Choroid plexus epithelial cell (primary cell): Measurements from ENCODE around the gene GOLGA8S.
"Not testable (repeated sequence)": the region's sequence is repeated elsewhere in the genome, so short reads cannot be mapped to it uniquely, and the experiment has no call there.

Experiments
- DNase-seq: peaks from one replicate; pipeline ENCODE4 v3.0.0-alpha.2; 2010; ENCODE audit warnings: low read depth
- H3K4me3 ChIP-seq: 2 replicates; pipeline ENCODE4 v1.5.1; 2011; ENCODE audit warnings: low read depth, mild to moderate bottlenecking, control low read depth, low read length, moderate library complexity
- TF ChIP-seq, protein P1 (sequence below): conservative IDR thresholded peaks from 2 replicates; pipeline ENCODE4 v1.5.1; 2011; ENCODE audit warnings: low read depth, mild to moderate bottlenecking, control low read depth, inconsistent platforms, low read length, moderate library complexity

Gene GOLGA8S

DNA sequence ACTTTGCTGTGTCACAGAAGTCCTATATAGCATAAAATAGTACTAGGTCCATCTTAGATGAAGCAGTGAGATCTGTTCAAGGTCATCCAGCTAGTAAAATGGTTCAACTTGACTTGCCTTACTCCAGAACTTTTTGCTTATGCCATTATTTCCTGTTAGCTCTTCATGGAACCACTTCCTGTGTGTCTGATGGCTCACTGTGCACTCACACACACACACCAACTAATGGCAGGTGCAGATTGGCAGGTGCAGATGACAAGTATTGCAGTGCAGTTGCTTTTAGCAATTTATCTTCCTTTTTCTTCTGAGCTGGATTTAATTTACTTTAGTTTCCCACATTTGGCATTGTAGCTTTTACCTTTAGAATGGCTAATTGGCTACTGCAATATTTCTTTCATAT is 29.8 kb downstream of the GOLGA8S start:
- no peak overlapping the region for H3K4me3 ChIP-seq
- no peak for DNase-seq
- TF ChIP-seq, protein P1, sequence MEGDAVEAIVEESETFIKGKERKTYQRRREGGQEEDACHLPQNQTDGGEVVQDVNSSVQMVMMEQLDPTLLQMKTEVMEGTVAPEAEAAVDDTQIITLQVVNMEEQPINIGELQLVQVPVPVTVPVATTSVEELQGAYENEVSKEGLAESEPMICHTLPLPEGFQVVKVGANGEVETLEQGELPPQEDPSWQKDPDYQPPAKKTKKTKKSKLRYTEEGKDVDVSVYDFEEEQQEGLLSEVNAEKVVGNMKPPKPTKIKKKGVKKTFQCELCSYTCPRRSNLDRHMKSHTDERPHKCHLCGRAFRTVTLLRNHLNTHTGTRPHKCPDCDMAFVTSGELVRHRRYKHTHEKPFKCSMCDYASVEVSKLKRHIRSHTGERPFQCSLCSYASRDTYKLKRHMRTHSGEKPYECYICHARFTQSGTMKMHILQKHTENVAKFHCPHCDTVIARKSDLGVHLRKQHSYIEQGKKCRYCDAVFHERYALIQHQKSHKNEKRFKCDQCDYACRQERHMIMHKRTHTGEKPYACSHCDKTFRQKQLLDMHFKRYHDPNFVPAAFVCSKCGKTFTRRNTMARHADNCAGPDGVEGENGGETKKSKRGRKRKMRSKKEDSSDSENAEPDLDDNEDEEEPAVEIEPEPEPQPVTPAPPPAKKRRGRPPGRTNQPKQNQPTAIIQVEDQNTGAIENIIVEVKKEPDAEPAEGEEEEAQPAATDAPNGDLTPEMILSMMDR: no peak

DNA sequence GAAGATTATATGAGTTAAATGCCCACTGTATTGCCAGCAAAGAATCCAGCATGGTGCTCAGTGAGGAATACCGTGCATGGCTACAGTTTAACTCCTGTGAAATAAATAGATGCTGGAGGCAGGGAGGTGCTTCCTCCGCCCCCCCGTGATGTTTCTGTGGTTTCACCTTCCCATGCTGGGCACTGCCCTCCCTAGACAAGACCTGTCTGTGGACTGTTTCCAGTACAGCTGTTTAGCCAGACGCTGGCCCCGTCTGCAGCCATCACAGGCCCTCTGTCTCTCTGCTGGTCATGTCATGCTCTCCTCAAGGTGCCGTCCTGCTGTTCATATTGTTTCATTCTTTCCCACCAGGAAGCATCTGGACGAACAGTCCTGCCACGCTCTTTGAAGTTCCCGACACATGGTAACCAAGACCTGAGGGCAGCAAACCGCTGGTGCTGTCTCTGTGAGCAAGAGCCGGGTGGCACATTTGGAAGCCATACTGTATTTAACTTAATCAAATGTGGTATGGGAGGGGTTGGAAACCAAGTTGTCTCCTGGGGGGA is 31.4 kb downstream of the GOLGA8S start:
- H3K4me3 ChIP-seq: no peak overlapping the region
- no peak for DNase-seq
- TF ChIP-seq, protein P1: no peak

DNA sequence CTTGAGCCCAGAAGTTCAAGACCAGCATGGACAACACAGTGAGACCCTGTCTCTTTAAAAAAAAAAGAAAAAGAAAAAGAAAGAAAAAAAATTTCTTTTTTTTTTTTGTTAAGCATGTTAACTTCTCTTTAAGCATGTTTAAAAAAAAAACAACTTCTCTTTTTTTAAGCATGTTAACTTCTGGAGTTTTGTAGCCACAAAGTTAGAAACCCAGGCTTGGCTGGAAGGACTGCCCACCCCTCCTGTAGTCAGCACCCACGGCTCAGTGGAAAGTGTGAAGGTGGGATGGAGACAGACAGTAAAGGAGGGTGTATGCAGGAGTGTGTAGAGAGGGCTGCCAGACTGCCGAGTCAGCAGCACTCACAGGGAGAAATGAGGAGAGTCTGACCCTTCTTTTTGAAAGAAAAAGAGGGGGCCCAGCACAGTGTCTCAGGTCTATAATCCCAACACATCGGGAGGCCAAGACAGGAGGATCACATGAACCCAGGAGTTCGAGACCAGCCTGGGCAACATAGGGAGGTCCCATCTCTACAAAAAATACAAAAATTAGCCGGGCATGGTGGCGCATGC is 33.2 kb downstream of the GOLGA8S start:
- TF ChIP-seq, protein P1: no peak
- no peak for DNase-seq

DNA sequence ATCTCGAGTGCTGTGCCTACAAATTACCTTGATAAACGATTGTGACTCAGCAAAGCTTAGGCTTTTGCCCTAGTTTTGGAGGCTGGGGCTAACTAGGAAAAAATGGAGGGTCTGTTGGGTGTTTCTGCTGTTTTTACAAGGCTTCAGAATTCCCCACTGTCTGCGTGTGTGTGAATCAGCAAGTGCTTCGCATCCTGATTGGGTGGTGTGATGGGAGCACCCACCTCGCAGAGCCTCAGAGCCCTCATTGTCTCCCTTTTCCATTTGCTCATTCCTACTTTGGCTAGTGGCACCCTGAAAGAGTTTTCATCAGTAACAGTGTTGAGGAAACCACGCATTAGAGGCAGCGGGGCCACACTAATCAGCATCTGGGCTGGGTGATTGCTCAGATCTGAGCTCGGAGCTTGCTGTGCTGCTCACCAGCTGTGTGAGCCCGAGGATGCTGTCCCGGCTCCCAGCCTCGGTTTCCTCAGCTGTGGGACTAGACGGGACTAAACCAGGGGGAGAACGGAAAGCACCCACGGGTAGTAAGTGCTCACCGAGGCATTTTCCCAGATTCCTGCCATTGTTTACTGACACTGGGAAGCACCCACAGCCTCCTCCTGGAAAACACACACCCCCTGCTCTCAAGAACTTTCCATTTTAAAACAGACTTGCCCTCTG is 40.6 kb downstream of the GOLGA8S start:
- TF ChIP-seq, protein P1: no peak
- H3K4me3 ChIP-seq: no peak overlapping the region
- no peak for DNase-seq

More for the DNA sequence above, 33.2 kb downstream of the GOLGA8S start:
- no peak overlapping the region for H3K4me3 ChIP-seq

DNA sequence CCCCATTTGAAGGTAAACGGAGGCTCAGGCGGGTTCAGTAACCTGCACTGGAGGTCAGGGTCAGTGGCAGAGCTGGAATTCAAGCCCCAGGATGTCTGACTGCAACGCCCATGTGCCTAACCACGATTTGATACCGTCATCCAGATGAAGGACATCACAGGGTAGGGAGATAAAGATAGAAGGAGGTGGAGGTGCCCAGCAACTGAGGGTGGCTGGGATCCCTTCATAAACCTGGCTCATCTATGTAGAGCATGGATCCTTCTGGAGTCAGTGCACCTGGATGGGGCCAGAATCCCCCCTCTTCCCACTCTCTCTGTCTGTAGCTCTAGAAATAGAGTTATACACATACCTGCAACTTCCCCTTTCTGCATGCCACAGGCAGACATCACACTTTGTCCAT is 41.3 kb downstream of the GOLGA8S start:
- H3K4me3 ChIP-seq: no peak overlapping the region
- TF ChIP-seq, protein P1: no peak
- no peak for DNase-seq

DNA sequence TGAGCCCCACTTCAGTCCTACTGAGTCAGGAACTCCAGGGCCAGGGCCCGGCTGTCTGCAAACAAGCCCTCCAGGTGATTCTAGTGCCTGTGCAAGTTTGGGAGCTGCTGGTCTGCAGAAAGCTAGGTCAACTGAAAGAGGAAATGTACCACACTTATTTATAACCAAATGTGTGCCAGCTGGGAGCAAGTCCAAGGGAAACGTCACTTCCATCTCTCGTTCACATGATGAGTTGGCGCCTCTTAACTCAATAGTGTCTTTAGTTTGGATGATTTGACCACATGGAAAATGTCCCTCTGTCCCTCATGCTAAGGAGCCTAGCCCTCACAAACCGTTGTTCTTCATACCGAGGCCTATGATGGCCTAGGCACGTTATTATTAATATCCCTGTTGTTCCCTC is 43.2 kb downstream of the GOLGA8S start:
- DNase-seq: no peak
- TF ChIP-seq, protein P1: no peak
- no peak overlapping the region for H3K4me3 ChIP-seq

DNA sequence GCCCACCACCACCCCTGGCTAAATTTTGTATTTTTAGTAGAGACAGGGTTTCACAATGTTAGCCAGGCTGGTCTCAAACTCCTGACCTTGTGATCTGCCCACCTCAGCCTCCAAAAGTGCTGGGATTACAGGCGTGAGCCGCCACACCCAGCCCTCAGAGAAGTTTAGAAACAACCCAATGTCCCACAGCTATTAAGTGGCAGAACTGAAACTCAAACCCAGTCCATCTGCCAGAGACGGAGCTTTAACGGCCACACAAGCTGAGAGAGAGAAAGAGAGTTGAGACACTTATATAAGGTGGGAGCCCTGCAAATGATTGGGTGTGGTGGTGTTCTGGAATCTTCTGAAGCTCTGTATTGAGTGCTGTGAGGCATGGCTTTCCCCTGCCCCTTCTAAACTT is 43.8 kb downstream of the GOLGA8S start:
- not testable (repeated sequence) for DNase-seq, H3K4me3 ChIP-seq

DNA sequence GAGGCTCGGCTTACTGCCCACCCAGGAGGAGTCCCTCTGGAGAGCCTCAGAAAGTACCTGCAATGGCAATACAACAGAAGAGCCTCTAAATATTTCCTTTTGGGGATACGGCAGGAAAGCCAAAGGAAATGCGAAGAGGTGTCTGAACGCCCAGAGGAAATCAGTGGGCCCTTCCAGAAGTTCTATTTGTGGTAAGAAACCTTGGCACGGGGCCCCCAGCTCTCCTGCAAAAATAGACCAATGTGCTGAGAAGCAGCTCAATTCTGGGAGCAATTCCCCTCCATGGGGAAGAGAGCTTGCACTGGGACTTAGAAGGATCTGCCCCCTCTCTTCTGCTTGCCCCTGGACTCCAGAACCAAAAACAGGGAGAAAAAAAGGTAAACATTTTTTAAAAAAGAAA is 44.7 kb downstream of the GOLGA8S start:
- DNase-seq, H3K4me3 ChIP-seq: not testable (repeated sequence)
